HG02973 (cell line): ENCODE results near the gene NTN1.
"Not testable (repeated sequence)": the region's sequence is repeated elsewhere in the genome, so short reads cannot be mapped to it uniquely, and the experiment has no call there.

Experiments
- ATAC-seq: cut with Tn5 transposase; IDR thresholded peaks from one replicate; pipeline ENCODE4 v1.9.1; 2021; ENCODE audit warnings: moderate library complexity; ENCODE audit not compliant: unreplicated experiment

The NTN1 gene

GRCh38 chr17:9150446-9151090 lies 129.3 kb downstream of the NTN1 start:
- no peak for ATAC-seq

GRCh38 chr17:9151091-9151490 lies 129.8 kb downstream of the NTN1 start:
- ATAC-seq = no peak

GRCh38 chr17:9151740-9152139 lies 130.4 kb downstream of the NTN1 start:
- not testable (repeated sequence) for ATAC-seq

GRCh38 chr17:9158544-9159452 lies 137.5 kb downstream of the NTN1 start:
- ATAC-seq = no peak

GRCh38 chr17:9162275-9162985 lies 141.1 kb downstream of the NTN1 start:
- ATAC-seq = no peak

- ATAC-seq = no peak
Observed at GRCh38 chr17:9166788-9167187, 145.5 kb downstream of the NTN1 start.

- ATAC-seq = no peak
Observed at GRCh38 chr17:9167379-9167778, 146.1 kb downstream of the NTN1 start.

GRCh38 chr17:9169116-9169515 lies 147.8 kb downstream of the NTN1 start:
- ATAC-seq = no peak

GRCh38 chr17:9170336-9170735 lies 149.0 kb downstream of the NTN1 start:
- ATAC-seq = no peak

GRCh38 chr17:9170853-9171252 lies 149.5 kb downstream of the NTN1 start:
- no peak for ATAC-seq

- no peak for ATAC-seq
Observed at GRCh38 chr17:9173386-9173983, 152.2 kb downstream of the NTN1 start.

- ATAC-seq = no peak
Observed at GRCh38 chr17:9174312-9174711, 153.0 kb downstream of the NTN1 start.

GRCh38 chr17:9174779-9175574 lies 153.7 kb downstream of the NTN1 start:
- ATAC-seq = no peak

- ATAC-seq = no peak
Observed at GRCh38 chr17:9175700-9176467, 154.6 kb downstream of the NTN1 start.

- no peak for ATAC-seq
Observed at GRCh38 chr17:9177212-9177611, 155.9 kb downstream of the NTN1 start.

GRCh38 chr17:9178319-9178718 lies 157.0 kb downstream of the NTN1 start:
- no peak for ATAC-seq

- ATAC-seq = no peak
Observed at GRCh38 chr17:9179602-9180001, 158.3 kb downstream of the NTN1 start.

- ATAC-seq = no peak
Observed at GRCh38 chr17:9181640-9182039, 160.3 kb downstream of the NTN1 start.

- no peak for ATAC-seq
Observed at GRCh38 chr17:9183306-9183705, 162.0 kb downstream of the NTN1 start.

GRCh38 chr17:9185142-9185541 lies 163.8 kb downstream of the NTN1 start:
- ATAC-seq = no peak
